Measurements from ENCODE around the gene CDKN1B.

- TF ChIP-seq CTCF (IDR thresholded peaks at IDR 0.05) (no peak), POLR2A (IDR thresholded peaks at IDR 0.05; ENCODE audit: low read depth) (no peak)
Observed at GRCh38 chr12:12686472-12686871, 30.7 kb upstream of the CDKN1B start.
